Neural cell (in vitro differentiated cells): Measurements from ENCODE around the gene TSKS. TPM values are rescaled to one million over a fixed set of nuclear protein-coding genes. Genes with fewer than 3 reads are reported as not detected.

ENCODE experiments used
- H2AFZ ChIP-seq: fragments of 200-600, 300-800 bp; sonication (generic), shearing (Covaris generic); 2 replicates; pipeline ENCODE4 v1.6.0; 2014; ENCODE audit warnings: low read depth, mild to moderate bottlenecking, antibody characterized with exemption, low read length, moderate library complexity
- H3F3A ChIP-seq: fragments of 200-600 bp; shearing (Covaris generic); 2 replicates; pipeline ENCODE4 v1.6.1; 2016; ENCODE audit warnings: mild to moderate bottlenecking, moderate library complexity, mixed read lengths, antibody characterized with exemption, low read length; ENCODE audit not compliant: insufficient read depth, poor library complexity, severe bottlenecking
- H3K27ac ChIP-seq: fragments of 200-600, 300-800 bp; sonication (generic), shearing (Covaris generic); 2 replicates; pipeline ENCODE4 v1.5.1; 2014; ENCODE audit warnings: mild to moderate bottlenecking, low read length, moderate library complexity
- H3K27me3 ChIP-seq: fragments of 300-800, 200-600 bp; sonication (generic), shearing (Covaris generic); 2 replicates; pipeline ENCODE4 v1.6.0; 2014; ENCODE audit warnings: mild to moderate bottlenecking, low read depth, low read length, moderate library complexity; ENCODE audit not compliant: insufficient read depth
- H3K36me3 ChIP-seq: fragments of 300-800, 200-600 bp; sonication (generic), shearing (Covaris generic); 2 replicates; pipeline ENCODE4 v1.5.1; 2014; ENCODE audit warnings: mild to moderate bottlenecking, antibody characterized with exemption, low read length, moderate library complexity; ENCODE audit not compliant: insufficient read depth
- H3K4me2 ChIP-seq: fragments of 300-800, 200-600 bp; sonication (generic), shearing (Covaris generic); 2 replicates; pipeline ENCODE4 v1.6.0; 2014; ENCODE audit warnings: mild to moderate bottlenecking, low read length
- H3K4me3 ChIP-seq: fragments of 300-800, 200-600 bp; sonication (generic), shearing (Covaris generic); 2 replicates; pipeline ENCODE4 v1.5.1; 2014; ENCODE audit warnings: mild to moderate bottlenecking, low read length, moderate library complexity
- H3K79me2 ChIP-seq: fragments of 200-600 bp; shearing (Covaris generic); replicated peaks from 2 replicates; pipeline ENCODE4 v1.6.0; 2014; ENCODE audit warnings: mild to moderate bottlenecking, low read length, moderate library complexity; ENCODE audit not compliant: insufficient read depth
- H3K9ac ChIP-seq: fragments of 300-800, 200-600 bp; sonication (generic), shearing (Covaris generic); 2 replicates; pipeline ENCODE4 v1.6.1; 2016; ENCODE audit warnings: mild to moderate bottlenecking, low read length, mixed read lengths
- H3K9me2 ChIP-seq: fragments of 200-600 bp; shearing (Covaris generic); 2 replicates; pipeline ENCODE4 v1.6.1; 2016; ENCODE audit warnings: mild to moderate bottlenecking, low read length, mixed read lengths; ENCODE audit not compliant: insufficient read depth
- H3K9me3 ChIP-seq: fragments of 200-600, 300-800 bp; sonication (generic), shearing (Covaris generic); 2 replicates; pipeline ENCODE4 v1.6.1; 2016; ENCODE audit warnings: mild to moderate bottlenecking, mixed run types, low read length, moderate library complexity, mixed read lengths
- H4K20me1 ChIP-seq: fragments of 200-600 bp; shearing (Covaris generic); 2 replicates; pipeline ENCODE4 v1.6.1; 2016; ENCODE audit warnings: mild to moderate bottlenecking, mixed run types; ENCODE audit not compliant: insufficient read depth
- CTCF ChIP-seq: fragments of 450-650 bp; IDR thresholded peaks from 2 replicates; pipeline ENCODE4 v1.5.1; 2014; ENCODE audit warnings: antibody characterized with exemption, mild to moderate bottlenecking, moderate library complexity; ENCODE audit not compliant: poor library complexity, severe bottlenecking
- EP300 ChIP-seq: fragments of 450-650 bp; conservative IDR thresholded peaks from 2 replicates; pipeline ENCODE4 v1.6.1; 2014; ENCODE audit warnings: antibody characterized with exemption, mild to moderate bottlenecking, moderate library complexity; ENCODE audit not compliant: poor library complexity, severe bottlenecking
- EZH2 ChIP-seq: fragments of 200-600, 300-800 bp; shearing (Covaris generic), sonication (generic); IDR thresholded peaks from 2 replicates; pipeline ENCODE4 v1.6.1; 2014; ENCODE audit warnings: antibody characterized with exemption, low read length, borderline replicate concordance, mild to moderate bottlenecking; ENCODE audit not compliant: insufficient read depth, poor library complexity, severe bottlenecking
- MXI1 ChIP-seq: fragments of 450-650 bp; conservative IDR thresholded peaks from 2 replicates; pipeline ENCODE4 v1.6.1; 2014; ENCODE audit warnings: antibody characterized with exemption, mild to moderate bottlenecking; ENCODE audit not compliant: poor library complexity, severe bottlenecking
- POLR2AphosphoS5 ChIP-seq: IDR thresholded peaks from 2 replicates; pipeline ENCODE4 v1.6.1; 2012
- RAD21 ChIP-seq: fragments of 450-650 bp; conservative IDR thresholded peaks from 2 replicates; pipeline ENCODE4 v1.6.1; 2014; ENCODE audit warnings: antibody characterized with exemption, mild to moderate bottlenecking, moderate library complexity
- REST ChIP-seq: IDR thresholded peaks from 2 replicates; pipeline ENCODE4 v1.6.1; 2012; ENCODE audit warnings: borderline replicate concordance
- SMC3 ChIP-seq: fragments of 450-650 bp; conservative IDR thresholded peaks from 2 replicates; pipeline ENCODE4 v1.6.1; 2014; ENCODE audit warnings: antibody characterized with exemption, mild to moderate bottlenecking, moderate library complexity; ENCODE audit not compliant: poor library complexity
- TAF1 ChIP-seq: IDR thresholded peaks from 2 replicates; pipeline ENCODE4 v1.6.1; 2012; ENCODE audit warnings: low read depth
- polyA plus RNA-seq: library from polyadenylated mRNA; depleted of rRNA; stranded (reverse); fragments of >200 nt; gene quantifications from 2 replicates; pipeline ENCODE4 v1.2.3, GENCODE V29; 2014

The TSKS gene
- polyA plus RNA-seq, 1 donor from 2014 or later, result not detected

- Histone ChIP-seq H3K4me3 (peak overlapping the region; percentile 67), H3K27me3 (no peaks in the 10 kb centered on the region), H3K36me3 (no peaks in the 10 kb centered on the region), H3K9ac (peak overlapping the region; percentile 62), H3K27ac (peak overlapping the region; percentile 64), H3F3A (no peaks in the 10 kb centered on the region), H3K9me2 (no peaks in the 10 kb centered on the region), H3K4me2 (peak overlapping the region; percentile 2), H3K79me2 (no peaks in the 10 kb centered on the region), H2AFZ (peak overlapping the region; percentile 14), H3K9me3 (no peaks in the 10 kb centered on the region), H4K20me1 (no peaks in the 10 kb centered on the region)
- TF ChIP-seq EP300 (no peak), POLR2AphosphoS5 (peak; percentile 9), MXI1 (peak; percentile 59), CTCF (no peak)
Measured at GRCh38 chr19:49809160-49809940, 46.2 kb upstream of the TSKS start.

GRCh38 chr19:49808711-49809159, 45.6 kb upstream of the TSKS start:
- H3K27me3 ChIP-seq, result no peaks in the 10 kb centered on the region
- no peak overlapping the region for H3K4me2 ChIP-seq
- peak overlapping the region; percentile 64 for H3K27ac ChIP-seq
- H3K79me2 ChIP-seq, result no peaks in the 10 kb centered on the region
- no peaks in the 10 kb centered on the region for H3K9me3 ChIP-seq
- peak overlapping the region; percentile 67 for H3K4me3 ChIP-seq
- no peaks in the 10 kb centered on the region for H3F3A ChIP-seq
- peak overlapping the region; percentile 14 for H2AFZ ChIP-seq
- H4K20me1 ChIP-seq, result no peaks in the 10 kb centered on the region
- TF ChIP-seq SMC3 (no peak), MXI1 (no peak), CTCF (no peak), RAD21 (no peak), EP300 (no peak), POLR2AphosphoS5 (no peak), TAF1 (no peak), REST (no peak), EZH2 (no peak)
- H3K9ac ChIP-seq, result peak overlapping the region; percentile 62
- H3K36me3 ChIP-seq, result no peaks in the 10 kb centered on the region
- H3K9me2 ChIP-seq, result no peaks in the 10 kb centered on the region
